Stimulated activated CD4-positive, alpha-beta T cell treated with anti-CD3 and anti-CD28 coated beads, TNF-alpha, amount 100 ng/mL, for 1 hour (primary cell): ENCODE measurements around the gene ANKRD60.

ENCODE experiments used
- DNase-seq, 3 donors: peaks; one replicate each; pipeline ENCODE4 v3.0.0-alpha.2; 2020; ENCODE audit warnings: low read depth in 3 of 3, low spot score in 1 of 3

Gene ANKRD60

GRCh38 chr20:58245181-58245891 is 16.9 kb upstream of the ANKRD60 start:
- DNase-seq = no peak

- DNase-seq = no peak
Observed at GRCh38 chr20:58244517-58245030, 16.1 kb upstream of the ANKRD60 start.

- no peak for DNase-seq
Observed at GRCh38 chr20:58243653-58244410, 15.4 kb upstream of the ANKRD60 start.

GRCh38 chr20:58242824-58243223 is 14.4 kb upstream of the ANKRD60 start:
- no peak for DNase-seq

- DNase-seq = no peak
Observed at GRCh38 chr20:58241766-58242465, 13.5 kb upstream of the ANKRD60 start.

- no peak for DNase-seq
Observed at GRCh38 chr20:58240471-58240870, 12.0 kb upstream of the ANKRD60 start.

GRCh38 chr20:58239216-58239615 is 10.8 kb upstream of the ANKRD60 start:
- no peak for DNase-seq

GRCh38 chr20:58238490-58238889 is 10.0 kb upstream of the ANKRD60 start:
- DNase-seq = no peak

- no peak for DNase-seq
Observed at GRCh38 chr20:58237318-58238132, 9.1 kb upstream of the ANKRD60 start.

GRCh38 chr20:58236612-58237317 is 8.3 kb upstream of the ANKRD60 start:
- peak; percentile 45 to 86 (median 66) for DNase-seq

GRCh38 chr20:58235010-58235409 is 6.6 kb upstream of the ANKRD60 start:
- DNase-seq = no peak

- peak in 2 of 3 donors; percentile 10 to 38 for DNase-seq
Observed at GRCh38 chr20:58233881-58234528, 5.6 kb upstream of the ANKRD60 start.

GRCh38 chr20:58233393-58233792 is 4.9 kb upstream of the ANKRD60 start:
- no peak for DNase-seq

GRCh38 chr20:58231683-58232082 is 3.2 kb upstream of the ANKRD60 start:
- DNase-seq = no peak

- DNase-seq = no peak
Observed at GRCh38 chr20:58229198-58229798, 845 bp upstream of the ANKRD60 start.

- DNase-seq = no peak
Observed at GRCh38 chr20:58228103-58228483, 360 bp downstream of the ANKRD60 start.

GRCh38 chr20:58227391-58228102 is 906 bp downstream of the ANKRD60 start:
- DNase-seq = no peak

GRCh38 chr20:58225452-58226200 is 2.8 kb downstream of the ANKRD60 start:
- DNase-seq = no peak
